ENCODE results near the gene NETO2.
"Not testable (repeated sequence)": the region's sequence is repeated elsewhere in the genome, so short reads cannot be mapped to it uniquely, and the experiment has no call there.

The NETO2 gene

GRCh38 chr16:47129755-47130435, 13.8 kb downstream of the NETO2 start:
- TF ChIP-seq, protein P1, sequence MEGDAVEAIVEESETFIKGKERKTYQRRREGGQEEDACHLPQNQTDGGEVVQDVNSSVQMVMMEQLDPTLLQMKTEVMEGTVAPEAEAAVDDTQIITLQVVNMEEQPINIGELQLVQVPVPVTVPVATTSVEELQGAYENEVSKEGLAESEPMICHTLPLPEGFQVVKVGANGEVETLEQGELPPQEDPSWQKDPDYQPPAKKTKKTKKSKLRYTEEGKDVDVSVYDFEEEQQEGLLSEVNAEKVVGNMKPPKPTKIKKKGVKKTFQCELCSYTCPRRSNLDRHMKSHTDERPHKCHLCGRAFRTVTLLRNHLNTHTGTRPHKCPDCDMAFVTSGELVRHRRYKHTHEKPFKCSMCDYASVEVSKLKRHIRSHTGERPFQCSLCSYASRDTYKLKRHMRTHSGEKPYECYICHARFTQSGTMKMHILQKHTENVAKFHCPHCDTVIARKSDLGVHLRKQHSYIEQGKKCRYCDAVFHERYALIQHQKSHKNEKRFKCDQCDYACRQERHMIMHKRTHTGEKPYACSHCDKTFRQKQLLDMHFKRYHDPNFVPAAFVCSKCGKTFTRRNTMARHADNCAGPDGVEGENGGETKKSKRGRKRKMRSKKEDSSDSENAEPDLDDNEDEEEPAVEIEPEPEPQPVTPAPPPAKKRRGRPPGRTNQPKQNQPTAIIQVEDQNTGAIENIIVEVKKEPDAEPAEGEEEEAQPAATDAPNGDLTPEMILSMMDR (conservative IDR thresholded peaks at IDR 0.05): no peak
- no peak for TF ChIP-seq ZFX (IDR thresholded peaks at IDR 0.05)
- no peak overlapping the region for H3K27ac ChIP-seq

DNA sequence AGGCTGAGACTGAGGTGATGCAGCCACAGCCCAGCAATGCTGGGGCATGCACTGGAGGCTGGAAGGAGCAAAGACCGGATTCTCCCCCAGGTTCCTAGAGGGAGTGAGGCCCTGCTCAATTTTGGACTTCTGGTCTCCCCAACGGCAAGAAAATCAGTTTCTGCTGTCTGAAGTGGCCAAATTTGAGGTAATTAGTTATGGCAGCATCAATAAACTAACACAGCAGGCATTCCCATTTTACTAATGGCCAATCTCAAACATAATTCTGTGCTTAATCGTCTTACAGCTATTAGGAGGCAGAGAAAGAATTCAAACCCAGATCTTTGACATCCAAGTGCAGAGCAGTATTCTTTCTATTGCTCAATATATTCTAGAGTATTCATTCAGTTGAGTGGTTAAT, 16.2 kb downstream of the NETO2 start:
- no peak overlapping the region for H3K27ac ChIP-seq
- TF ChIP-seq ZFX (IDR thresholded peaks at IDR 0.05): no peak
- TF ChIP-seq, protein P1 (conservative IDR thresholded peaks at IDR 0.05): no peak

DNA sequence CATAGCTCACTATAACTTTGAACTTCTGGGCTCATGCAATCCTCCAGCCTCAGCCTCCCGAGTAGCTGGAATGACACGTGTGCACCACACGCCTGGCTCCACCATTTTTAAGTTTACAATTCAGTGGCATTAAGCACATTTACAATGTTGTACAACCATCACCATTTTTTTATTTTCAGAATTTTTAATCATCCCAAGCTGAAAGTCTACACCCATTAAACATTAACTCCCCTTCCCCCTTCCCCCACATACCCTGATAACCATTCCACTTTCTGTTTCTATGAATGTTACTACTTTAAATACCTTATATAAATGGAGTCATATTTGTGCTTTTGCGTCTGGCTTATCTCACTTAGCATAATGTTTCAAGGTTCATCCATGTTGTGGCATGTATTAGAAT, 18.0 kb downstream of the NETO2 start:
- TF ChIP-seq, protein P1 (conservative IDR thresholded peaks at IDR 0.05): no peak
- TF ChIP-seq ZFX (IDR thresholded peaks at IDR 0.05): no peak
- H3K27ac ChIP-seq: no peak overlapping the region

DNA sequence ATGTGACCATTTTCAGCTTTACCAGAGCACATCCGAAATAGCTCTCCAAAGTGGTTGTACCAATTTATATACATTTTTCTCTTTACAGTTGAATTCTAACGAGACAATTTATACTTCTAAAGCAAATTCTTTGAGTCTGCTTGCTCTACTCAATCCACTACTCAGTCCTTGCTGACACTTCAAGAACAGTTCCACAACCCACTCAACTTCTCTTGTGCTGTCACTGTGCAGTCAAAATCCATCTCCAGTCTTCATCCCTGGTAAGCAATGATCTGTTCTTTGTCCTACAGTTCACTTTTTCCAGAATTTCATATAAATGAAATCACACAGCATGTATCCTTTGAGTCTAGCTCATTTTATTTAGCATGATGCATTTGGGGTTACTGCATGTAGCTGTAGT, 30.6 kb downstream of the NETO2 start:
- no peak overlapping the region for H3K27ac ChIP-seq
- TF ChIP-seq, protein P1 (conservative IDR thresholded peaks at IDR 0.05): no peak

GRCh38 chr16:47110939-47111338, 32.8 kb downstream of the NETO2 start:
- no peak for TF ChIP-seq ZFX (IDR thresholded peaks at IDR 0.05)
- TF ChIP-seq, protein P1 (conservative IDR thresholded peaks at IDR 0.05): peak; percentile 18

GRCh38 chr16:47109361-47109760, 34.4 kb downstream of the NETO2 start:
- no peak overlapping the region for H3K27ac ChIP-seq
- TF ChIP-seq, protein P1 (conservative IDR thresholded peaks at IDR 0.05): no peak
- no peak for TF ChIP-seq ZFX (IDR thresholded peaks at IDR 0.05)

More at GRCh38 chr16:47110939-47111338, 32.8 kb downstream of the NETO2 start:
- H3K27ac ChIP-seq: no peak overlapping the region

DNA sequence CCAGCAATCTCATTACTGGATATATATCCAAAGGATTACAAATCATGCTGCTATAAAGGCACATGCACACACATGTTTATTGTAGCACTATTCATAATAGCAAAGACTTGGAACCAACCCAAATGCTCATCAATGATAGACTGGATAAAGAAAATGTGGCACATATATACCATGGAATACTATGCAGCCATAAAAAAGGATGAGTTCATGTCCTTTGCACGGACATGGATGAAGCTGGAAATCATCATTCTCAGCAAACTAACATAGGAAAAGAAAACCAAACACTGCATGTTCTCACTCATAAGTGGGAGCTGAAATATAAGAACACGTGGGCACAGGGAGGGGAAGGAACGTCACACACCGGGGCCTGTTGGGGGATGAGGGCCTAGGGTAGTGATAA, 40.8 kb downstream of the NETO2 start:
- not testable (repeated sequence) for H3K27ac ChIP-seq

DNA sequence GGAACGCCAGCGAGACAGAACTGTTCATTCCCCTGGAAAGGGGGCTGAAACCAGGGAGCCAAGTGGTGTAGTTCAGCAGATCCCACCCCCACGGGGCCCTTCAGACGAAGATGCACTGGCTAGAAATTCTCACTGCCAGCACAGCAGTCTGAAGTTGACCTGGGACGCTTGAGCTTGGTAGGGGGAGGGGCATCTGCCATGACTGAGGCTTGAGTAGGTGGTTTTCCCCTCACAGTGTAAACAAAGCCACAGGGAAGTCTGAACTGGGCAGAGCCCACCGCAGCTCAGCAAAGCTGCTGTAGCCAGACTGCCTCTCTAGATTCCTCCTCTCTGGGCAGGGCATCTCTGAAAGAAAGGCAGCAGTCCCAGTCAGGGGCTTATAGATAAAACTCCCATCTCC, 46.6 kb downstream of the NETO2 start:
- not testable (repeated sequence) for H3K27ac ChIP-seq
